MM.1S (cell line): Measurements from ENCODE around the gene GLRA3.

Experiments used
- CTCF ChIP-seq: fragments of 300-600 bp; sonication (generic); IDR thresholded peaks from 2 replicates; pipeline ENCODE4 v1.5.1; 2016; ENCODE audit warnings: antibody characterized with exemption, low read length, mixed read lengths
- EZH2 ChIP-seq: fragments of 300-600 bp; sonication (generic); optimal IDR thresholded peaks from 2 replicates; pipeline ENCODE3; 2017; ENCODE audit warnings: low read depth, mild to moderate bottlenecking, antibody characterized with exemption, low read length, mixed read lengths

- no peak for TF ChIP-seq CTCF
- TF ChIP-seq EZH2: no peak
These were observed 76.0 kb downstream of the GLRA3 start for GRCh38 chr4:174753021-174753420.
